Measurements from ENCODE around the gene WDR5. TPM values are rescaled to one million over a fixed set of nuclear protein-coding genes. Genes with fewer than 3 reads are reported as not detected.

Gene WDR5
- total RNA-seq, 2 experiments from 2014 or later = 43.6 to 47.8 TPM

DNA sequence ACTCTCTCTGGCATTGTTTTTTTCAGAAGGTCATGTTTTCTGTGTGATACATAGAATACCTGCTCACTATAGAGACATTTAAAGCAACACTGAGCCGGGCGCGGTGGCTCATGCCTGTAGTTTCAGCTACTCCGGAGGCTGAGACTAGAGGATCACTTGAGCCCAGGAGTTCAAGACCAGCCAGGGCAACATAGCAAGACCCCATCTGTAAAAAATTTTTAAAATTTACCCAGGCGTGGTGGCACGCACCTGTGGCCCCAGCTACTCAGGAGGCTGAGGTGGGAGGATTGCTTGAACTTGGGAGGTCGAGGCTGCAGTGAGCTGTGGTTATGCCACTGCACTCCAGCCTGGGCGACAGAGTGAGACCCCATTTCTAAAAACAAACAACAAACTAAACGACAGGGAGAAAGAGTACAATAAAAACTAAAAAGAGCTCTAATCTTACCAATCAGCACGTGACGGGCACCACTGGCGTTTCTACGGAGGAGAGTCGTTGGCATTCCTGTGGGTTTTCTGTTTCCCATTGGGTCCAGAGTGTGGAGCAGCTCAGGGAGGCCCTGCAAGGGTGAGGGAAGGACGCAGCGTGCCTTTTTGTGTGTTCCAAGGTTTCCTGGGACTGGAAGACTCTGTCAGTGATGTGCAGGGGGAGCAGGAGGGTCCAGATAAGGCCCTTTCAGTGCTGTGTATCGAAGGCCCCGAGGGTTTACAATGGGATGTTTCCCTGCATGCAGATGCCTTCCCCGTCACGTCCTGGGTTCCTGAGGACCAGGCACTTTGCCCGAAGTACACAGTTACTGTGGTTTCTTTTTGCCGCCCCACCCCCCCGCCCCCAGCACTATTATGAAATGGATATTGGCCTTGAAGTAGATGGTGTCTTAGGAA is 35.7 kb downstream of the WDR5 start:
- Mint-ChIP-seq H3K4me3 (no peak overlapping the region), H3K9me3 (ENCODE audit: insufficient read depth) (no peaks in the 10 kb centered on the region), H3K27me3 (ENCODE audit: low read depth) (no peaks in the 10 kb centered on the region), H3K27ac (no peak overlapping the region), H3K4me1 (ENCODE audit: low read depth) (peaks cover 1% of the 10 kb centered on the region), H3K36me3 (ENCODE audit: low read depth) (no peaks in the 10 kb centered on the region)
- ATAC-seq = no peak
- POLR2A ChIA-PET = no interaction called here
- CTCF ChIA-PET = interaction anchor here (0.6 to 5.2 kb wide), 13 partner anchors 8 to 568 kb away, joined by 3 to 42 read pairs (median 3); no protein-coding TSS in a partner anchor
- DNase-seq = no peak

DNA sequence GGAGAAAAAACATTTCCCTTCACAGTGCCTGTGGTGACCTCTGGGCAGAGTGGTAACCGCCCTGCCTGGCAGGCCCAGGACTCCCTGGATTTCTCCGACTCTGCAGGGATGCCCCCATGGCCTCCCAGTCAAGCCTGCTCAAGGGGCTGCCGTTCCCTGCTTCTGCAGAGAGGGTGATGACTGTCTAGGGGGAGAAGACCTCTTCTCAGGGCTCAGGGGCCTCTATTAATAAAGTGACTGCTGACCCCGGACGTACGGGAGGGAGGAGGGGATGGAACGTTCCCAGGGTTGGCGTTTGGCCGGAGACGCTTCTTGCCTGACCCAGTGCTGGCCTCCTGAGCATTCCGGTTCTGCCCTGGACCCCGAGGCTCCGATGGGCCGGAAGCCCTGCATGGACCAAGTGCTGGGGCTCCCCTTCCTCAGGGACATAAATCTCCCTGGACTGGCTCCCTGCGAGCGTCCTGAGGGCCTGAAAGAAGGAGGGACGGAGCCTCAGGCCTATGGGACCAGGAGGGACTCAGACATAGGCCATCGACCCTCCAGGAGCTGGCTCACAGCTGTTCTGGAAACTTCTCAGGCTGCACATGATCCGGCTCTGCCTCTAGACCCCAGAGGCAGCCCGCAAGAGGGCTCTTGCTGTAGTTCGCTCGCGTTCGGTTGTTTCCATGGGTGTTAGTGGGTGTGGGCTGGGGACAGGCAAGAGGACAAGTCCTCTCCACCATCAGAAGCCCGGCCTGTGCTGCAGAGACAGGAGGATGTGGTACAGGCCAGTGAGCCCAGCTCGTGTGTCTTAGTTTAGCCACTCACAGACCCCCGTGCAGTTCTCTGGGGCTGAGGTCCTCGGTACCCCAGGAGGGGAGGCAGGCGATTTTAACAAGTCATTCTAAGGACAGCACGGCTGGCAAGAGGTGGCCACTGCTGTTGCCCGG is 36.6 kb downstream of the WDR5 start:
- Mint-ChIP-seq H3K4me1 (ENCODE audit: low read depth) (no peaks in the 10 kb centered on the region), H3K27me3 (ENCODE audit: low read depth) (no peaks in the 10 kb centered on the region), H3K36me3 (ENCODE audit: low read depth) (no peaks in the 10 kb centered on the region), H3K27ac (no peak overlapping the region), H3K4me3 (no peak overlapping the region), H3K9me3 (ENCODE audit: insufficient read depth) (no peaks in the 10 kb centered on the region)
- CTCF ChIA-PET = interaction anchor here (5.2 kb wide), 1 partner anchor 270 kb away, joined by 42 read pairs; no protein-coding TSS in a partner anchor
- DNase-seq (no peak), ATAC-seq (no peak)
- POLR2A ChIA-PET = no interaction called here

DNA sequence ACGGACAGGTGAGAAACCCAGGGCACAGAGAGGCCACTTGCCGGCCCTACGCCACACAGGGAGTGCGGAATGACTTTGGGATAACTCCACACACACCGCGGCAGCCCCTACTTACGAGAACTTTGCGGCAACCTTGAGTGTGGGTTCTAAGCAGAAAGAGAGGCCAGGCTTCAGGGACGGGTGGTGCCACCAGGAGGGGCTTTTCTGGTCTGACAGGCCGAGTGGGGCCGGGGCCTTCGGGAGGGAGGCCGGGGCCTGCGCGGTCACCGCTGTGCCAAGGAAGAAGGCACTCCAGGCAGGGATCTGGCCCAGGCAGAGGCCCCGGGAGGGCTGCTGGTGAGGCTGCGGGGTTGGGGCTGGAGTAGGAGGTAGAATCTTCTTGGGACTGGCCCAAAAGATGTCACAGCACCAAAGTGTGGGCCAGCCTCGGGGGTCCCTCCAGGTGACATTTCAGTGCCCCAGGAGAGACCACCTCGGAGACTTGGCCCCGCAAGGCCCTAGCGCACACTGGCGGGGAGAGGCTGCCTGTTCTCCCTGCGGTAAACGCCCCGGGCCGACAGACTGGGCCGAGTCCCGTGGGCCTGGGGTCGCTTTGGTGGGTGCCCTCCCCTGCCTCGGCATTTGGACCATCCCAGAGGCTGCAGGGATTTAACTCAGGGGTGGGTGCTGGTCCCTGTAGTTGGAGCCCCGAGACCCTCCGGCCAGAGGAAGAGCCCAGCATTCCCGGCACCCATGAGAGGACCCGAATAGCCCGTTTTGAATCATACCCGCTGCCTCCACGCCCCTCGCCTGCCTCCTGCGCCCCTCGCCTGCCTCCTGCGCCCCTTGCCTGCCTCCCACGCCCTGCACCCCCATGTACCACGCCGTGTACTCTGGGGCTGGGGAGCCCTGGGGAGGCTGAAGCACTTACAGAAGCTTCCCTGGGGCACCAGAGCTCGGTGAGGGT is 37.5 kb downstream of the WDR5 start:
- H3K27ac Mint-ChIP-seq = no peak overlapping the region
- no peak for DNase-seq
- no peaks in the 10 kb centered on the region for H3K9me3 Mint-ChIP-seq (ENCODE audit: insufficient read depth)
- CTCF ChIA-PET = interaction anchor here (2.2 kb wide), 1 partner anchor 270 kb away, joined by 9 read pairs; no protein-coding TSS in a partner anchor
- no peak overlapping the region for H3K4me3 Mint-ChIP-seq
- no peaks in the 10 kb centered on the region for H3K36me3 Mint-ChIP-seq (ENCODE audit: low read depth)
- POLR2A ChIA-PET = interaction anchor here (2.2 kb wide), 1 partner anchor 9 kb away, joined by 5 read pairs; the partner anchor contains the start of gene RNU6ATAC
- H3K4me1 Mint-ChIP-seq (ENCODE audit: low read depth) = no peaks in the 10 kb centered on the region
- no peak for ATAC-seq
- H3K27me3 Mint-ChIP-seq (ENCODE audit: low read depth) = no peaks in the 10 kb centered on the region

DNA sequence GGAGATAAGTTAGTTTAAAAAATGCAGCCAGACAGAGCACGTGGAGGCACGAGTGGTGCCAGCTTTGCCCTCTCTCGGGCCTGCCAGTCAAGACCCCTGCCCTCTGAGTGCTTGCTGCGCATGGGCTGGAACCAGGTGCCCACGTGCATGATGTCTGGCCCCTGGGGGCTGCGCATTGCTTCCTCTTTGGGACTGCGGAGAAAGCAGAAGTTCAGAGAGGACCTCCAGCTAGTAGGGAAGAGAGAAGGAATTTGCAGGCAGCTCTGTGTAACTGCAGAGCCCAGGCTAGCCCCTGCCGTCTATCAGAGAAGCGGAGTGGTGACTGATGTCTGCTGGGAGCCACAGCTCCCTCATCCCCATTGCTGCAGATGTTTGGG is 38.2 kb downstream of the WDR5 start:
- CTCF ChIA-PET = interaction anchor here (2.2 kb wide), 1 partner anchor 269 kb away, joined by 9 read pairs; no protein-coding TSS in a partner anchor
- POLR2A ChIA-PET = interaction anchor here (2.2 kb wide), 1 partner anchor 9 kb away, joined by 5 read pairs; the partner anchor contains the start of gene RNU6ATAC
- ATAC-seq (no peak), DNase-seq (no peak)
- Mint-ChIP-seq H3K9me3 (ENCODE audit: insufficient read depth) (no peaks in the 10 kb centered on the region), H3K4me1 (ENCODE audit: low read depth) (no peaks in the 10 kb centered on the region), H3K27me3 (ENCODE audit: low read depth) (no peaks in the 10 kb centered on the region), H3K27ac (no peak overlapping the region), H3K4me3 (no peak overlapping the region), H3K36me3 (ENCODE audit: low read depth) (no peaks in the 10 kb centered on the region)

DNA sequence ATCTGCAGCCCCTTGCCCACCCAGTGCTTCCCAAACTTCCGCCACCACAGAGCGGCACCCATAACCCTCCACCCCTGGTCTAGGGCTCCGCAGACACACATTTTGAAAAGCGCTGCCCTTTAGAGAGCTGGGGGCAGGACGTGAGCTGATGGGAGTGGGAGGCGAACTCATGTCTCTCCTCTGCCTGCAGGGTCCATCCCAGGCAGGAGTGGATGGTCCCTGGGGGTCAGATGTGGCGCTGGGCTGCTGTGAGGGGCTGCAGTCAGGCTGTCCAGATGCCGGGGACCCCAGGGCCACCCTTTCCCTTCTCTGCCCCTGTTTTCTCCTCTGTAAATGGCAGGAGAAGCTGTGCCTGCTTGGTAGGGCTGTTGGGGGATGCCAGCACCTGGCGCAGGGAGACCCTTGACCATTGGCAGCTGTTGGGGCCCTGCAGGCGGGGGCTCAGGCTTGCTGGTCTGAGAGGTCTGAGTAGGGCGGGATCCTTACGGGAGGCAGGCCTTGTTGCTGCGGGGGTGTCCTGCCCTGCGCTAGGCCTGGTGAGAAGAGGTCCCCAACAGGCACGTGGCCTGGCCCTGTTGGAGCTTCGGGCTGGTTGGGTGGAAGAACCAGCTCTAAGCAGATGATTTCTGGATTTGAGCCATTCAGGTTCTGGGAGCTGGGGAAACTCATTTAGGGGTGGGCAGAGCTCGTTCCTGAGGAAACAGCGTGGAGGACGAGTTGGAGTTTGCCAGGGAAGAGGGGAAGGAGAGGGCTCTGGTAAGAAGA is 38.8 kb downstream of the WDR5 start:
- Mint-ChIP-seq H3K9me3 (ENCODE audit: insufficient read depth) (no peaks in the 10 kb centered on the region), H3K27me3 (ENCODE audit: low read depth) (no peaks in the 10 kb centered on the region), H3K4me1 (ENCODE audit: low read depth) (peaks cover 2% of the 10 kb centered on the region), H3K36me3 (ENCODE audit: low read depth) (no peaks in the 10 kb centered on the region), H3K4me3 (no peak overlapping the region), H3K27ac (no peak overlapping the region)
- POLR2A ChIA-PET = interaction anchor here (2.2 kb wide), 1 partner anchor 10 kb away, joined by 5 read pairs; the partner anchor contains the start of gene RNU6ATAC
- no peak for ATAC-seq
- no peak for DNase-seq
- CTCF ChIA-PET = interaction anchor here (2.2 kb wide), 1 partner anchor 268 kb away, joined by 9 read pairs; no protein-coding TSS in a partner anchor

DNA sequence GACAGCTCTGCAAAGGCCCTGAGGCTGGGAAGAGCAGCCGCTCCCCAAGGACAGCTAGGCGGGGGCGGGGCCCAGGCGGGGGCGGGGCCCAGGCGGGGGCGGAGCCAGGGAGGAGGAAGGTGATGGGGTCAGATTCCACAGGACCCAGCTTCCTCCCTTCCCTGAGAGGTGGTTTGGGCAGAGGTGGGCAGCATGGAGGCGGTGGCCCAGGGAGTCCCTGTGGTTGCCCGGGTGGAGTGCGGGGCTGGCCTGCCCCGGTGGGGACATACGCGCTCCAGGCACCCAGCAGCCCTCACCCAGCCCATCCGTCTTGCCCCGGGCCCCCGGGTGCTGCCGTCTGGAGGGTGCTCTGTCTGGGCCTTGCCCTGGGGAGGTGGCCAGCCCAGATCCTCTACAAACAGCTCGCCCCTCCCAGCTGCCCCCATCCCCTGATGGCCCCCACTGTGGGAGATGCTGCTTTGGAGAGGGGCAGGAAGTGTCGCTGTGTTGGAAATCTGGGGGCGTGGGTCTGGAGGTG is 39.5 kb downstream of the WDR5 start:
- no peaks in the 10 kb centered on the region for H3K36me3 Mint-ChIP-seq (ENCODE audit: low read depth)
- H3K4me1 Mint-ChIP-seq (ENCODE audit: low read depth) = peaks cover 5% of the 10 kb centered on the region
- no peak overlapping the region for H3K27ac Mint-ChIP-seq
- POLR2A ChIA-PET = interaction anchor here (2.2 kb wide), 1 partner anchor 10 kb away, joined by 5 read pairs; the partner anchor contains the start of gene RNU6ATAC
- no peak overlapping the region for H3K4me3 Mint-ChIP-seq
- CTCF ChIA-PET = interaction anchor here (2.2 kb wide), 1 partner anchor 268 kb away, joined by 9 read pairs; no protein-coding TSS in a partner anchor
- H3K9me3 Mint-ChIP-seq (ENCODE audit: insufficient read depth) = no peaks in the 10 kb centered on the region
- H3K27me3 Mint-ChIP-seq (ENCODE audit: low read depth) = no peaks in the 10 kb centered on the region
- ATAC-seq (no peak), DNase-seq (no peak)

DNA sequence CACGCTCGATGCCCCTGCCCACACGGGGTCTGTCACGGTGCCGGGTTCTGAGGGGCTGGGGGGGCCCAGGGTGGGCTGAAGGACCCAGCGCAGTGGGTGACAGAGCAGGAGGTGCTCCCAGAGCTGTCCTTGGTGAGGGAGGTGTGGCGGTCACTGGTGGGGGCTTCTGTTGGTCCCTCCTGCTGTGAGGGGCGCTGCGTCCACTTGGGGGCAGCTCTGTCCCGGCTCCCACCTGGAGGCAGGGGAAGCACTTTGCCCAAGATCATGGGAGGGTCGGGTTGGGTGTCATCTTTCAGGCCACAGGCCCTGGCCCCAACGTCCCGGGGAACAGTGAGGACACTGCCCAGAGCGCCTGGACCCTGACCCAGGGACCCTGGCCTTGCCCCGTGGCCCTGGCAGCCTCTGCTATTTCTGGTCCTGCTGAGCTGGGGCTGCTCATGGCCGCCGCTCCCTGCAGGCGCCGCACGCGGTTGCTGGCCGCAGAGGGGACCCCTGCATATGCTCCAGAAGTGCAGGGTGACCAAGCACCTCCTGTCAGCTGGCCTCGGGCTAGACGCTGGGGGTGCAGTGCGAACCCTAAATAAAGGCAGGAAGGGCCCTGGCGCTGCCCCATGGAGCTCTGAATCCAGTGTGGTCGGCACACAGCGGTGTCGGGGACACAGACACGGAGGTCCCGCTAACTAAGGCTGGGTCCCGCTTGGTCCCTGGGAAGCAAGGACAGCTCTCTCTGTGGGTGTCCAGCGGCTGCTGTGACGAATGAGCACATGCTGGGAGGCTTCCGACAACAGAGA is 40.1 kb downstream of the WDR5 start:
- no peak overlapping the region for H3K4me3 Mint-ChIP-seq
- no peaks in the 10 kb centered on the region for H3K27me3 Mint-ChIP-seq (ENCODE audit: low read depth)
- ChIA-PET POLR2A (no interaction called here), CTCF (no interaction called here)
- H3K36me3 Mint-ChIP-seq (ENCODE audit: low read depth) = no peaks in the 10 kb centered on the region
- DNase-seq (no peak), ATAC-seq (no peak)
- H3K9me3 Mint-ChIP-seq (ENCODE audit: insufficient read depth) = no peaks in the 10 kb centered on the region
- no peak overlapping the region for H3K27ac Mint-ChIP-seq
- peaks cover 6% of the 10 kb centered on the region for H3K4me1 Mint-ChIP-seq (ENCODE audit: low read depth)

DNA sequence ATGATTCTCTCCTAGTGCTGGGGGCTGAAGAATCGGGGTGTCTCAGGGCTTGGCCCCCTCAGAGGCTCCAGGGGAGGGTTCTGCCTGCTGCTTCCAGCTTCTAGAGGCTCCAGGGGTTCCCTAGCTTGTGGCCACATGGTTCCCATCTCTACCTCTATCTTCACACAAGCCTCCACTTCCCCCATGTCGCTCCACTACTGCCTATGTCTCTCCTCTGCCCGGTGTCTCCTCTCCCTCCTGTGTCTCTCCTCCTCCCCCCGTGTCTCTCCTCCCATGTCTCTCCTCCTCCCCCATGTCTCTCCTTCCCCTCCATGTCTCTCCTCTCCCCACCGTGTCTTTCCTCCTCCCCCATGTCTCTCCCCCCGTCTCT is 40.7 kb downstream of the WDR5 start:
- no peak for DNase-seq
- Mint-ChIP-seq H3K27me3 (ENCODE audit: low read depth) (no peaks in the 10 kb centered on the region), H3K4me3 (no peak overlapping the region), H3K9me3 (ENCODE audit: insufficient read depth) (no peaks in the 10 kb centered on the region), H3K4me1 (ENCODE audit: low read depth) (peaks cover 8% of the 10 kb centered on the region), H3K36me3 (ENCODE audit: low read depth) (no peaks in the 10 kb centered on the region), H3K27ac (no peak overlapping the region)
- ATAC-seq = no peak
- POLR2A ChIA-PET = no interaction called here
- CTCF ChIA-PET = no interaction called here

DNA sequence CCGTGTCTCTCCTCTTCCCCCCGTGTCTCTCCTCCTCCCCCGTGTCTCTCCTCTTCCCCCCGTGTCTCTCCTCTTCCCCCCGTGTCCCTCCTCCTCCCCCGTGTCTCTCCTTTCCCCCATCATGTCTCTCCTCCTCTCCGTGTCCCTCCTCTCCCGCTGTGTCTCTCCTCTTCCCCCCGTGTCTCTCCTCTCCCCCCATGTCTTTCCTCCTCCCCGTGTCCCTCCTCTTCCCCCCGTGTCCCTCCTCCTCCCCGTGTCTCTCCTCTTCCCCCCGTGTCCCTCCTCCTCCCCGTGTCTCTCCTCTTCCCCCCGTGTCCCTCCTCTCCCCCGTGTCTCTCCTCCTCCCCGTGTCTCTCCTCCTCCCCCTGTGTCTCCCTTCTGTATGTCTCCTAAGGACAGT is 41.3 kb downstream of the WDR5 start:
- ChIA-PET CTCF (no interaction called here), POLR2A (no interaction called here)
- no peaks in the 10 kb centered on the region for H3K9me3 Mint-ChIP-seq (ENCODE audit: insufficient read depth)
- ATAC-seq (no peak), DNase-seq (no peak)
- peaks cover 14% of the 10 kb centered on the region for H3K4me1 Mint-ChIP-seq (ENCODE audit: low read depth)
- H3K4me3 Mint-ChIP-seq = no peak overlapping the region
- H3K36me3 Mint-ChIP-seq (ENCODE audit: low read depth) = no peaks in the 10 kb centered on the region
- no peak overlapping the region for H3K27ac Mint-ChIP-seq
- H3K27me3 Mint-ChIP-seq (ENCODE audit: low read depth) = no peaks in the 10 kb centered on the region
